ENCODE measurements around the gene ADAMTS18. TPM values are rescaled to one million over a fixed set of nuclear protein-coding genes. Genes with fewer than 3 reads are reported as not detected.

Gene ADAMTS18
- total and polyA plus RNA-seq, 9 of the 15 experiments (the other 6 are each of a cell fraction or from before 2014, with no cell fraction given): not detected

DNA sequence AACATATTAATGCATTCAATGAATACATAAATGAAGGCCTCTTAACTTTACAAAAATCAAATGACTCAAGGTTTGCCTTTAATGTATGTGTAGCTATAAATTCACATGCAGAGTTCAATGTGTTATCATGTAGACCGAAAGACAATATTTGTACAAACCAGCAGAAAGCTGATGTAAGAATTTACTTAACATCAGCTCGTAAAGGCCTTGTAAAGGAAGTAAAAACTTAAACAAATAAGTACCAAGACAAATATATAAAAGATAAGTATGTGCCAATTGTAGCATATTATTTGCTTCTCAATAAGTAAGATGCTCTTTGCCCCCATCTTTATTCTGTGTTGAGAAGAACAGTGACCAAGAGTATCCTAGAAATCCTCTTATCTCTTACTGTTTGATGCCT lies 130.0 kb downstream of the ADAMTS18 start:
- H3K4me3 ChIP-seq: no peak overlapping the region
- no TSS peak for BruUV-seq (replicated peaks)
- TF ChIP-seq RBM17 (IDR thresholded peaks at IDR 0.05; ENCODE audit: borderline replicate concordance, low read depth, low read length) (no peak), CHD2 (IDR thresholded peaks at IDR 0.05; ENCODE audit: low read depth, low read length) (no peak), FOXM1 (IDR thresholded peaks at IDR 0.05; ENCODE audit: low read depth) (no peak), FOXM1 (CRISPR knock-in tag; IDR thresholded peaks at IDR 0.05; ENCODE audit: low read depth) (no peak), HDAC6 (IDR thresholded peaks at IDR 0.05; ENCODE audit: low read depth, low read length) (no peak), TAF15 (IDR thresholded peaks at IDR 0.05; ENCODE audit: low read depth, low read length) (no peak), CBX1 (IDR thresholded peaks at IDR 0.05; ENCODE audit: low read depth) (no peak), CREBBP (IDR thresholded peaks at IDR 0.05; ENCODE audit: low read depth, low read length) (no peak)
- TF ChIP-seq, protein P1, sequence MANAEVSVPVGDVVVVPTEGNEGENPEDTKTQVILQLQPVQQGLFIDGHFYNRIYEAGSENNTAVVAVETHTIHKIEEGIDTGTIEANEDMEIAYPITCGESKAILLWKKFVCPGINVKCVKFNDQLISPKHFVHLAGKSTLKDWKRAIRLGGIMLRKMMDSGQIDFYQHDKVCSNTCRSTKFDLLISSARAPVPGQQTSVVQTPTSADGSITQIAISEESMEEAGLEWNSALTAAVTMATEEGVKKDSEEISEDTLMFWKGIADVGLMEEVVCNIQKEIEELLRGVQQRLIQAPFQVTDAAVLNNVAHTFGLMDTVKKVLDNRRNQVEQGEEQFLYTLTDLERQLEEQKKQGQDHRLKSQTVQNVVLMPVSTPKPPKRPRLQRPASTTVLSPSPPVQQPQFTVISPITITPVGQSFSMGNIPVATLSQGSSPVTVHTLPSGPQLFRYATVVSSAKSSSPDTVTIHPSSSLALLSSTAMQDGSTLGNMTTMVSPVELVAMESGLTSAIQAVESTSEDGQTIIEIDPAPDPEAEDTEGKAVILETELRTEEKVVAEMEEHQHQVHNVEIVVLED (CRISPR knock-in tag; IDR thresholded peaks at IDR 0.05): no peak
- ChIA-PET CTCF (ENCODE audit: low intra/inter-chr PET ratio) (no interaction called here), POLR2A (interaction anchor here (1.2 kb wide), 1 partner anchor 10 kb away, joined by 4 read pairs; no protein-coding TSS in a partner anchor)
- no peaks in the 10 kb centered on the region; the same call in 1 of the 2 replicates for H4K20me1 ChIP-seq (replicated peaks; ENCODE audit: control insufficient read depth, insufficient read depth, low read length)
- H3K4me1 ChIP-seq (replicated peaks in 1 of 2; ENCODE audit: control insufficient read depth in 2 of 2, insufficient read depth in 2 of 2, low read length in 2 of 2): no peaks in the 10 kb centered on the region
- FAIRE-seq: no peak
- no peaks in the 10 kb centered on the region for H3K9me1 ChIP-seq (ENCODE audit: control insufficient read depth, insufficient read depth, low read length)
- no peak overlapping the region for H2AFZ ChIP-seq (ENCODE audit: low read depth, low read length)
- intact Hi-C loops (cut with micrococcal nuclease) (no loop called here), in situ Hi-C loops (cut with MboI) (no loop called here)
- no peak overlapping the region for H3K4me2 ChIP-seq (ENCODE audit: insufficient read depth, low read length)
- ATAC-seq: no peak
- no peaks in the 10 kb centered on the region for H3K9me3 ChIP-seq (replicated peaks; ENCODE audit: control insufficient read depth, insufficient read depth, low read depth, low read length)
- no peak for DNase-seq (ENCODE audit: extremely low read depth in 1 of 4, low spot score in 3 of 4)
- 0% methylated on average over 2 of the region's 2 CpGs for WGBS (ENCODE audit: insufficient coverage, low coverage, missing lambda C conversion rate)
- H3K79me2 ChIP-seq (ENCODE audit: control insufficient read depth, insufficient read depth, low read length): no peaks in the 10 kb centered on the region
- no peaks in the 10 kb centered on the region for H3K36me3 ChIP-seq (ENCODE audit: control insufficient read depth, insufficient read depth, low read length)
- no peaks in the 10 kb centered on the region for H3K27me3 ChIP-seq (ENCODE audit: control insufficient read depth in 2 of 2, insufficient read depth in 2 of 2, low read length in 2 of 2)
- no peak overlapping the region for H3K9ac ChIP-seq (ENCODE audit: insufficient read depth in 1 of 2, low read depth in 2 of 2, low read length in 2 of 2)
- no peak overlapping the region for H3K27ac ChIP-seq (ENCODE audit: extremely low read depth, low read depth, low read length)
